Measurements from ENCODE around the gene CDC42BPB.

Gene CDC42BPB

GRCh38 chr14:103103461-103104388 is 46.4 kb upstream of the CDC42BPB start (continued):
- TF ChIP-seq ZNF223 (tag by site-specific recombination; IDR thresholded peaks at IDR 0.05) = no peak
- TF ChIP-seq SP7 (tag by site-specific recombination; IDR thresholded peaks at IDR 0.05) = 0 out of 2 replicates have a peak, but pooled peaks have one; percentile 34
- no peak for TF ChIP-seq BCL6B (tag by site-specific recombination; IDR thresholded peaks at IDR 0.05)
- TF ChIP-seq ZSCAN18 (tag by site-specific recombination; IDR thresholded peaks at IDR 0.05) = no peak
- TF ChIP-seq ZNF692 (tag by site-specific recombination; IDR thresholded peaks at IDR 0.05) = peak; percentile 89
- no peak for TF ChIP-seq ZNF48 (tag by site-specific recombination; IDR thresholded peaks at IDR 0.05)
- no peak for TF ChIP-seq OSR2 (tag by site-specific recombination; IDR thresholded peaks at IDR 0.05)
- TF ChIP-seq ZNF660 (tag by site-specific recombination; IDR thresholded peaks at IDR 0.05) = no peak
- peak; percentile 87 for TF ChIP-seq KLF17 (tag by site-specific recombination; IDR thresholded peaks at IDR 0.05)
- TF ChIP-seq ZNF629 (tag by site-specific recombination; IDR thresholded peaks at IDR 0.05) = no peak
- no peak for TF ChIP-seq ZNF624 (tag by site-specific recombination; IDR thresholded peaks at IDR 0.05)
- no peak for TF ChIP-seq ZNF146 (tag by site-specific recombination; IDR thresholded peaks at IDR 0.05)
- TF ChIP-seq ZNF248 (tag by site-specific recombination; IDR thresholded peaks at IDR 0.05) = no peak
- TF ChIP-seq ZNF16 (tag by site-specific recombination; IDR thresholded peaks at IDR 0.05; ENCODE audit: low read depth) = no peak
- TF ChIP-seq ZNF221 (tag by site-specific recombination; IDR thresholded peaks at IDR 0.05; ENCODE audit: borderline replicate concordance) = no peak
- TF ChIP-seq SETDB1 (IDR thresholded peaks at IDR 0.05; ENCODE audit: insufficient read length, low read length) = no peak
- no peak for TF ChIP-seq ZNF169 (tag by site-specific recombination; IDR thresholded peaks at IDR 0.05)
- TF ChIP-seq ZNF610 (tag by site-specific recombination; IDR thresholded peaks at IDR 0.05; ENCODE audit: borderline replicate concordance) = no peak
- TF ChIP-seq BCL11B (tag by site-specific recombination; IDR thresholded peaks at IDR 0.05; ENCODE audit: low read depth) = 0 out of 2 replicates have a peak, but pooled peaks have one; percentile 34
- no peak for TF ChIP-seq ZNF2 (tag by site-specific recombination; IDR thresholded peaks at IDR 0.05)
- peak; percentile 90 for TF ChIP-seq ZIC2 (tag by site-specific recombination; IDR thresholded peaks at IDR 0.05)
- TF ChIP-seq ZNF23 (tag by site-specific recombination; IDR thresholded peaks at IDR 0.05; ENCODE audit: borderline replicate concordance) = no peak
- no peak for TF ChIP-seq ZNF837 (tag by site-specific recombination; IDR thresholded peaks at IDR 0.05)
- no peak for TF ChIP-seq ZNF555 (tag by site-specific recombination; conservative IDR thresholded peaks at IDR 0.05)
- no peak for TF ChIP-seq ZNF596 (tag by site-specific recombination; IDR thresholded peaks at IDR 0.05)
- no peak for TF ChIP-seq ZNF544 (tag by site-specific recombination; IDR thresholded peaks at IDR 0.05)
- no peak for TF ChIP-seq ZNF266 (tag by site-specific recombination; IDR thresholded peaks at IDR 0.05; ENCODE audit: low read depth)
- TF ChIP-seq ZFP41 (tag by site-specific recombination; IDR thresholded peaks at IDR 0.05; ENCODE audit: borderline replicate concordance) = no peak
- TF ChIP-seq ZFHX2 (tag by site-specific recombination; conservative IDR thresholded peaks at IDR 0.05) = peak; percentile 68
- peak; percentile 87 for TF ChIP-seq KLF16 (tag by site-specific recombination; IDR thresholded peaks at IDR 0.05)
- peak; percentile 61; the same call in 1 of the 2 replicates for TF ChIP-seq ZBTB10 (tag by site-specific recombination; IDR thresholded peaks at IDR 0.05)
